Gastrocnemius medialis (tissue), 4 donors: ENCODE measurements around the gene TACR1.

Experiments
- CTCF ChIP-seq, 5 experiments: fragments of 450-650 bp in 3 of 5; fragments of 200-600 bp in 2 of 5; sonication (generic) in 2 of 5; IDR thresholded peaks in 4 of 5; conservative IDR thresholded peaks in 1 of 5; 1 replicate in 4 of 5; 2 replicates in 1 of 5; pipeline ENCODE4 v1.5.1; 2016 to 2019; ENCODE audit warnings: antibody characterized with exemption in 5 of 5, mild to moderate bottlenecking in 3 of 5, moderate library complexity in 3 of 5
- POLR2A ChIP-seq, 2 donors: fragments of 450-650 bp; IDR thresholded peaks; one replicate each; pipeline ENCODE4 v1.6.1; 2017; ENCODE audit warnings: antibody characterized with exemption in 2 of 2, mild to moderate bottlenecking in 2 of 2, moderate library complexity in 2 of 2

GRCh38 chr2:75025216-75025615 lies 174.1 kb downstream of the TACR1 start:
- TF ChIP-seq CTCF (IDR thresholded peaks at IDR 0.05 in 4 of 5, conservative IDR thresholded peaks at IDR 0.05 in 1 of 5) (no peak), POLR2A (IDR thresholded peaks at IDR 0.05) (no peak)
